Stomach (tissue), 9 donors: ENCODE data around the gene METRN. TPM values are rescaled to one million over a fixed set of nuclear protein-coding genes. Genes with fewer than 3 reads are reported as not detected.

Experiments
- DNase-seq, 2 donors: peaks; one replicate each; pipeline versions ENCODE4 v3.0.0 to v3.0.0-alpha.2; 2013 to 2019
- H3K27ac ChIP-seq, 5 donors: fragments of 200-600 bp in 4 of 5; sonication (generic) in 4 of 5; one replicate each; pipeline ENCODE4 v1.5.1; 2013 to 2019; ENCODE audit warnings: mild to moderate bottlenecking in 1 of 5, moderate library complexity in 1 of 5
- H3K27me3 ChIP-seq, 3 donors: fragments of 200-600 bp; sonication (generic); one replicate each; pipeline ENCODE4 v1.5.1; 2017 to 2019; ENCODE audit warnings: mixed run types in 1 of 3
- H3K36me3 ChIP-seq, 4 donors: fragments of 200-600 bp; sonication (generic); 1 replicate in 3 of 4; 2 replicates in 1 of 4; pipeline ENCODE4 v1.5.1; 2016 to 2019
- H3K4me1 ChIP-seq, 4 donors: fragments of 200-600 bp; sonication (generic); one replicate each; pipeline ENCODE4 v1.5.1; 2016 to 2019
- H3K4me3 ChIP-seq, 4 donors: fragments of 200-600 bp; sonication (generic) in 3 of 4; one replicate each; pipeline ENCODE4 v1.5.1; 2016 to 2019; ENCODE audit warnings: mild to moderate bottlenecking in 1 of 4
- H3K9me3 ChIP-seq, 4 donors: fragments of 200-600 bp; sonication (generic); one replicate each; pipeline ENCODE4 v1.5.1; 2016 to 2019
- EP300 ChIP-seq: sonication (generic); formaldehyde crosslinking; IDR thresholded peaks from one replicate; pipeline ENCODE4 v1.6.1; 2017; ENCODE audit warnings: antibody characterized with exemption
- POLR2A ChIP-seq, 4 donors: fragments of 450-650 bp; IDR thresholded peaks; one replicate each; pipeline ENCODE4 v1.6.1; 2016; ENCODE audit warnings: antibody characterized with exemption in 4 of 4, control low read depth in 2 of 4, mild to moderate bottlenecking in 1 of 4, moderate library complexity in 1 of 4
- POLR2AphosphoS5 ChIP-seq, 3 donors: sonication (generic); formaldehyde crosslinking; IDR thresholded peaks; one replicate each; pipeline ENCODE4 v1.6.1; 2016; ENCODE audit warnings: antibody characterized with exemption in 3 of 3
- WGBS, 5 donors: extraction: QIAGEN DNeasy Blood & Tissue Kit in 3 of 5; methylation state at CpG; one replicate each; pipeline versions ENCODE4 v1.1.5 to v1.1.7; 2013 to 2018; 5-methylcytosine and 5-hydroxymethylcytosine counted together
- intact Hi-C: fragments of 100-400 bp; cut with DNase I; formaldehyde crosslinking; loops from one replicate; pipeline ENCODE4 v1.15.1; 2023; ENCODE audit warnings: low total_unique reads
- polyA plus RNA-seq, 3 donors: library from polyadenylated mRNA; stranded (reverse); fragments of 200-250 nt; gene quantifications; one replicate each; pipeline ENCODE4 v1.2.3, GENCODE V29; 2013
- total RNA-seq, 5 donors: library from RNA; depleted of rRNA; stranded (reverse); fragments of >200 nt; gene quantifications; one replicate each; pipeline versions ENCODE4 v1.1.0 to v1.2.3, GENCODE V29; 2014 to 2016
- TF ChIP-seq, protein P1 (sequence below), 7 experiments: fragments of 450-650 bp in 4 of 7; fragments of 200-600 bp in 3 of 7; sonication (generic) in 3 of 7; IDR thresholded peaks; one replicate each; pipeline ENCODE4 v1.5.1; 2016 to 2019; ENCODE audit warnings: antibody characterized with exemption in 7 of 7, control low read depth in 2 of 7, mild to moderate bottlenecking in 1 of 7
- donor health status: healthy with polysubstance abuse.
- donor health status: Bipolar disorder and iron deficiency.
- donor health status: healthy.

METRN gene
- total and polyA plus RNA-seq, 8 donors = 7.1 to 79.7 (median 34.4) TPM

DNA sequence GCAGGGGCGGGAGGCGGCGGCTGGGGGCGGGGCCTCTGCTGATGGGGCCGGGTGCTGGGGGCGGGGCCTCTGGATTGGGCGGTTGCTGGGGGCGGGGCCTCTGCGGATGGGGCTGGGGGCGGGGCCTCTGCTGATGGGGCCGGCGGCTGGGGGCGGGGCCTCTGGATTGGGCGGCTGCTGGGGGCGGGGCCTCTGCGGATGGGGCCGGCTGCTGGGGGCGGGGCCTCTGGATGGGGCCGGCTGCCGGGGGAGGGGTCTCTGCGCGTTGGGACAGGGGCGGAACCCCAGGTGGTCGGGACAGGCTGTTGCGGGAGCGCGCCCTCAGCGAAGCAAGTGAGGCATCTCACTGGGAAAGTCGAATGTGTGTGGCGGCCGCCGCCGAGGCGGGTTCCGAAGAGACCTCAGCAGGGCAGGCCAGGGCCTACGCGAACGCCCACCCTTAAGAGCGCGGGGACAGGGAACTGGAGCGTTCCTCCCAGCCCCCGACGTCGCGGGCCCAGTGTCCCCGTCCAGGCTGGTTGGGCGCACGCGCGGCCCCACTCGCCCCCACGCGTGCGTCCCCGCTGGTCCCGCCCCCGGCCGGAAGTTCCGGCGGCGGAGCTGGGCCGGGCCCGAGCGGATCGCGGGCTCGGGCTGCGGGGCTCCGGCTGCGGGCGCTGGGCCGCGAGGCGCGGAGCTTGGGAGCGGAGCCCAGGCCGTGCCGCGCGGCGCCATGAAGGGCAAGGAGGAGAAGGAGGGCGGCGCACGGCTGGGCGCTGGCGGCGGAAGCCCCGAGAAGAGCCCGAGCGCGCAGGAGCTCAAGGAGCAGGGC, 34.9 kb upstream of the METRN start, which contains the start of gene STUB1:
TSS of gene STUB1 (plus strand) at position 597 of the 811 bp plus-strand sequence. CDS start at position 713, 116 bp downstream.
- H3K9me3 ChIP-seq = no peaks in the 10 kb centered on the region
- H3K36me3 ChIP-seq = peaks cover 20 to 25% (median 21%) of the 10 kb centered on the region in 4 donors
- H3K4me3 ChIP-seq = peak within 1 kb of the TSS; percentile 88 to 93 (median 88)
- intact Hi-C loops = no loop called here
- TF ChIP-seq, protein P1, sequence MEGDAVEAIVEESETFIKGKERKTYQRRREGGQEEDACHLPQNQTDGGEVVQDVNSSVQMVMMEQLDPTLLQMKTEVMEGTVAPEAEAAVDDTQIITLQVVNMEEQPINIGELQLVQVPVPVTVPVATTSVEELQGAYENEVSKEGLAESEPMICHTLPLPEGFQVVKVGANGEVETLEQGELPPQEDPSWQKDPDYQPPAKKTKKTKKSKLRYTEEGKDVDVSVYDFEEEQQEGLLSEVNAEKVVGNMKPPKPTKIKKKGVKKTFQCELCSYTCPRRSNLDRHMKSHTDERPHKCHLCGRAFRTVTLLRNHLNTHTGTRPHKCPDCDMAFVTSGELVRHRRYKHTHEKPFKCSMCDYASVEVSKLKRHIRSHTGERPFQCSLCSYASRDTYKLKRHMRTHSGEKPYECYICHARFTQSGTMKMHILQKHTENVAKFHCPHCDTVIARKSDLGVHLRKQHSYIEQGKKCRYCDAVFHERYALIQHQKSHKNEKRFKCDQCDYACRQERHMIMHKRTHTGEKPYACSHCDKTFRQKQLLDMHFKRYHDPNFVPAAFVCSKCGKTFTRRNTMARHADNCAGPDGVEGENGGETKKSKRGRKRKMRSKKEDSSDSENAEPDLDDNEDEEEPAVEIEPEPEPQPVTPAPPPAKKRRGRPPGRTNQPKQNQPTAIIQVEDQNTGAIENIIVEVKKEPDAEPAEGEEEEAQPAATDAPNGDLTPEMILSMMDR (IDR thresholded peaks at IDR 0.05) = no peak
- TF ChIP-seq POLR2AphosphoS5 (IDR thresholded peaks at IDR 0.05) = peak; percentile 14 to 83 (median 66)
- H3K27me3 ChIP-seq = peaks cover 0 to 16% (median 0%) of the 10 kb centered on the region in 3 donors
- peaks cover 57 to 82% (median 80%) of the 10 kb centered on the region in 4 donors for H3K4me1 ChIP-seq
- DNase-seq = peak; percentile 89 to 95
- H3K27ac ChIP-seq = peak within 1 kb of the TSS; percentile 93 to 97 (median 95)
- 0 to 1% (median 0%) methylated on average over 11 to 91 of the region's 91 CpGs for WGBS, 5 donors

- no peak for DNase-seq
- TF ChIP-seq, protein P1 (IDR thresholded peaks at IDR 0.05) = no peak
- TF ChIP-seq EP300 = no peak
- no peak for TF ChIP-seq POLR2A (IDR thresholded peaks at IDR 0.05)
- TF ChIP-seq POLR2AphosphoS5 (IDR thresholded peaks at IDR 0.05) = no peak
- H3K9me3 ChIP-seq = no peaks in the 10 kb centered on the region
- peak overlapping the region; percentile 88 to 93 (median 88) for H3K4me3 ChIP-seq
- intact Hi-C loops = no loop called here
- H3K4me1 ChIP-seq = peaks cover 55 to 82% (median 80%) of the 10 kb centered on the region in 4 donors
- H3K36me3 ChIP-seq = peaks cover 20 to 27% (median 24%) of the 10 kb centered on the region in 4 donors
- peaks cover 0 to 10% (median 0%) of the 10 kb centered on the region in 3 donors for H3K27me3 ChIP-seq
- peak overlapping the region; percentile 93 to 97 (median 95) for H3K27ac ChIP-seq
- 0 to 1% (median 1%) methylated on average over 12 to 38 of the region's 38 CpGs for WGBS, 5 donors
These were observed 34.3 kb upstream of the METRN start for GRCh38 chr16:680625-680945.

DNA sequence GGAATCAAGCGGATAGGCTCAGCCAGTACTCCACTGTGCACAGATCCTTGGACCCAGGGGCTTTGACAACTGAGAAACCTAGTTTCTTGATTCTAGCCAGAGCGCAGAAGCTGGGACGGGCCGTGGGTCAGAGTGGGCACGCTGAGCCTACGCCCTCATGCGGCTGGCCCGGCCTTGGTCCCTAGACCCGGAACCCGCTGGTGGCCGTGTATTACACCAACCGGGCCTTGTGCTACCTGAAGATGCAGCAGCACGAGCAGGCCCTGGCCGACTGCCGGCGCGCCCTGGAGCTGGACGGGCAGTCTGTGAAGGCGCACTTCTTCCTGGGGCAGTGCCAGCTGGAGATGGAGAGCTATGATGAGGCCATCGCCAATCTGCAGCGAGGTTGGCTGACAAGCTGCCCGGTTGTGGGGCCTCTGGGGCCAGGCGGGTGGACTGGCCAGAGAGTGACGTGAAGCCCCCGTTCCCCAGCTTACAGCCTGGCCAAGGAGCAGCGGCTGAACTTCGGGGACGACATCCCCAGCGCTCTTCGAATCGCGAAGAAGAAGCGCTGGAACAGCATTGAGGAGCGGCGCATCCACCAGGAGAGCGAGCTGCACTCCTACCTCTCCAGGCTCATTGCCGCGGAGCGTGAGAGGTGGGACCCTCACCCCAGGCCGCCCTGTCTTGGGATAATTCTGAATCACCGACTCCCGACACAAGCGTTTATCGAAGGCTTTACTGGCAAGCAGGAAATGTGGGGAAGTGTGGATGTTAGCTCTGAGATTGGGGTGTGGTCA, 33.8 kb upstream of the METRN start:
- 31 to 59% (median 41%) methylated on average over 25 to 44 of the region's 44 CpGs for WGBS, 5 donors
- Histone ChIP-seq H3K27ac (peak overlapping the region; percentile 93 to 97 (median 95)), H3K9me3 (no peaks in the 10 kb centered on the region), H3K4me3 (peak overlapping the region; percentile 88 to 93 (median 88)), H3K27me3 (peaks cover 0 to 5% (median 0%) of the 10 kb centered on the region in 3 donors), H3K4me1 (peaks cover 49 to 82% (median 80%) of the 10 kb centered on the region in 4 donors), H3K36me3 (peaks cover 20 to 33% (median 24%) of the 10 kb centered on the region in 4 donors)
- no peak for TF ChIP-seq EP300
- TF ChIP-seq POLR2AphosphoS5 (IDR thresholded peaks at IDR 0.05) = peak in 1 of 3 donors; percentile 50
- intact Hi-C loops = no loop called here
- peak; percentile 51 to 58 for DNase-seq

DNA sequence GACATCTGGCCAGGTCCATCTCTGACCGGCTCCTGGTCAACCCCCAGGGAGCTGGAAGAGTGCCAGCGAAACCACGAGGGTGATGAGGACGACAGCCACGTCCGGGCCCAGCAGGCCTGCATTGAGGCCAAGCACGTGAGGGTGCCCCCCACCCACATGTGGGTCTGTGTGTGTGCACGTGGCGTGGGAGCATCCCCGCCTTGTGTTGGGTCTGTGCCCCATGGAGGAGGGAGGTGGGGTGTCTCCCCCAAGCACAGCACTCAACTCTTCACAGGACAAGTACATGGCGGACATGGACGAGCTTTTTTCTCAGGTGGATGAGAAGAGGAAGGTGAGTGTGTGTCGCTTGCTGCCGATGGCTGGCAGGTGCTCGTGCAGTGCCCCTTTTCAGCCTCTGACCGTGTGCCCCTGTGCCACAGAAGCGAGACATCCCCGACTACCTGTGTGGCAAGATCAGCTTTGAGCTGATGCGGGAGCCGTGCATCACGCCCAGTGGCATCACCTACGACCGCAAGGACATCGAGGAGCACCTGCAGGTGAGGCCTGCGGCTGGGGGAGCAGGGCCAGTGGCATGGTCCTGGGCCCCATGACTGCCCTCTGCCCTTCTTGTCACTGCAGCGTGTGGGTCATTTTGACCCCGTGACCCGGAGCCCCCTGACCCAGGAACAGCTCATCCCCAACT, 33.0 kb upstream of the METRN start:
- peaks cover 43 to 81% (median 76%) of the 10 kb centered on the region in 4 donors for H3K4me1 ChIP-seq
- H3K9me3 ChIP-seq = no peaks in the 10 kb centered on the region
- DNase-seq = no peak
- intact Hi-C loops = no loop called here
- no peaks in the 10 kb centered on the region for H3K27me3 ChIP-seq
- TF ChIP-seq POLR2A (IDR thresholded peaks at IDR 0.05) (no peak), EP300 (no peak), POLR2AphosphoS5 (IDR thresholded peaks at IDR 0.05) (no peak)
- TF ChIP-seq, protein P1 (IDR thresholded peaks at IDR 0.05) = no peak
- peak overlapping the region in 2 of 4 donors; percentile 88 to 89 for H3K4me3 ChIP-seq
- WGBS, 5 donors = 71 to 81% (median 73%) methylated on average over 17 to 28 of the region's 28 CpGs
- H3K36me3 ChIP-seq = peaks cover 26 to 40% (median 30%) of the 10 kb centered on the region in 4 donors
- peak overlapping the region in 1 of 5 donors; percentile 93 for H3K27ac ChIP-seq
